Right renal pelvis (tissue), 4 donors: ENCODE results near the gene ADRM1. TPM values are rescaled to one million over a fixed set of nuclear protein-coding genes. Genes with fewer than 3 reads are reported as not detected.

Source experiments
- DNase-seq, 4 donors: peaks; one replicate each; pipeline ENCODE4 v3.0.0-alpha.2; 2013; ENCODE audit warnings: low read depth in 4 of 4, low spot score in 3 of 4, missing footprints in 1 of 4
- polyA plus RNA-seq, 4 donors: library from polyadenylated mRNA; unstranded; fragments of 120-200 nt; gene quantifications; one replicate each; pipeline ENCODE4 v1.2.1, GENCODE V29; 2013; ENCODE audit not compliant: insufficient read length in 4 of 4

Gene ADRM1, protein sequence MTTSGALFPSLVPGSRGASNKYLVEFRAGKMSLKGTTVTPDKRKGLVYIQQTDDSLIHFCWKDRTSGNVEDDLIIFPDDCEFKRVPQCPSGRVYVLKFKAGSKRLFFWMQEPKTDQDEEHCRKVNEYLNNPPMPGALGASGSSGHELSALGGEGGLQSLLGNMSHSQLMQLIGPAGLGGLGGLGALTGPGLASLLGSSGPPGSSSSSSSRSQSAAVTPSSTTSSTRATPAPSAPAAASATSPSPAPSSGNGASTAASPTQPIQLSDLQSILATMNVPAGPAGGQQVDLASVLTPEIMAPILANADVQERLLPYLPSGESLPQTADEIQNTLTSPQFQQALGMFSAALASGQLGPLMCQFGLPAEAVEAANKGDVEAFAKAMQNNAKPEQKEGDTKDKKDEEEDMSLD
- 10 to 100 TPM; 47.3 to 68.7 (median 48.4) TPM for polyA plus RNA-seq

DNA sequence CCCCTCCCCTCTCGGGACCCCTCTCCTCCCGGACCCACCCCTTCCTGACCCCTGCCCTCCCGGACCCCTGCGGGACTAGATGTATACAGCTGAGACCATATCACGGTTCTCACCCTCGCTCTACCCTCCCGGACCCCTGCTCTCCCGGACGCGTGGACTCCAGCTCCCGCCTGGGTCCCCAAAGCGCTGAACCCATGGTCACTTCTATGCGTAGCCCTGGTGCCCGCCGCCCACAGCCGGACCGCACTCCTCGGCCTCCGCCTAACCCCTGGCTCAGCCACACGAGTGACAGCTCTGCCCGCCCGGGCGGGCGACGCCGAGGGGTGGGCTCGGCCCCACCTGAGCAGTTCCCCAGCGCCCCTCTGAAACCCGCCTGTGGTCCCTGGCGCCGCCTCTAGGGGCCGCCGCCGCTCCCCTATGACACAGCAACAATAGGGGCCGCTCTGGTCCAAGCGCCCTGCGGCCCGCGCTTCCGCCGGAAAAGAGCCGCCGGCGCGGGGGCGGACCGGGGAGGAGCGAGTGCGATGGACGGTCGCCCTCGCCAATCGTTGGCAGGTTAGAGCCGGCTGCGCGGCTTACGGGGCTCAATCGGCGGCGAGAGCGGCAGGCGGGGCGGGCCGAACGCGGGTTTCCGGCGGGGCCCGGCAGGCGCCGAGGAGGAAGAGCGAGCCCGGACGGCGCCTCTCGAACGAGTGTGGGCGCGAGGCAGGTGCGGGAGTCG is at the start of gene ADRM1:
Gene ADRM1, plus strand, starts transcription at position 657 of the 721 bp plus-strand sequence. CDS start 572 bp downstream, outside the sequence.
- peak; percentile 92 to 94 (median 94) for DNase-seq

DNA sequence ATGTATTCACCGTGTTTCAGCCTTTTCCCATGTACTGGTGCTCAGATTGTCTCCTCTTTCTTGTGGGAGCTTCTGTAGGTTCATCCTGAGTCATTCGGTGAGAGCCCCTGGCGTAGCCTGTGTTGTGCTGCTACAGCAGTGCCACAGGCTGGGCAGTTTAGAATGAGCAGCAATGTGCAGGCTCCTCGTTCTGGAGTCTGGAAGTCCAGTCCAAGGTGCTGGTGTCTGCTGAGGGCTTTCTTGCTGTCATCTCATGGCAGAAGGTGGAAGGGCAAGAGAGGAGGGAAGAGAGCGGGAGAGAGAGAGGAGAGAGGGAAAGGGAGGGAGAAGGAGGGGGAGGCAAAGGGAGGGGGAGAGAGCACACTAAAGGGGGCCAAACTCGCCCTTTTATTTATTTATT is 49.4 kb upstream of the ADRM1 start:
- DNase-seq = no peak

DNA sequence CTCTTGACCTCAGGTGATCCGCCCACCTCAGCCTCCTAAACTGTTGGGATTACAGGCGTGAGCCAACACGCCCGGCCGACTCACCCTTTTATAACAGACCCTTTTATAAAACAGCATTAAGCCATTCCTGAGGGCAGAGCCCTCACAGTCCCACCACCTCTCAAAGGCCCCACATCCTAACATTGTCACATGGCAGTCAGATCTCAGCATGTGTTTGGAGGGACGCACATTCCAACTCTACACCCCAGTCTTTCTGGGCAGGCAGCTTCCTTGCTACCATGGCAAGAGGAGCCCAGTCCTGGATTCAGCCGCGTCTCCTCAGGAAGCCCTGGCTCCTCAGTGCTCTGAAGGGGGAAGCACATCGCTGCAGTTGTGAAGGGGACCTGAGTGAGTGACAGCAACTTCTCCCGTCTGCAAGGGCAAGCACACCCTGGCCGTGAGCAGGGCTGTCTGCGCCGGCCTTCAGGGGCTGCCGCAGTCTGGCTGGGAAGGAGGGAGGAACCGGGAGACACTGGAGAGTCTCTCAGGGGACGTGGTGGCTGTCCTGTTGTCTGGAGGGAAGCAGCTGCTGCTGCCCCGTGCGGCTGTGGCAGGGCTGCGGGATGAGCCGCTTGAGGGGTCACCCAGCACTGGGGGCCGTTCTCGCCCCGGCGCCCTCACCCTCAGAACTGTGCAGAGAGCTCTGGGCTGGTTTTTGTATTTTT is 48.6 kb upstream of the ADRM1 start:
- DNase-seq = no peak

- no peak for DNase-seq
These were observed 46.8 kb upstream of the ADRM1 start for GRCh38 chr20:62255976-62256375.

DNA sequence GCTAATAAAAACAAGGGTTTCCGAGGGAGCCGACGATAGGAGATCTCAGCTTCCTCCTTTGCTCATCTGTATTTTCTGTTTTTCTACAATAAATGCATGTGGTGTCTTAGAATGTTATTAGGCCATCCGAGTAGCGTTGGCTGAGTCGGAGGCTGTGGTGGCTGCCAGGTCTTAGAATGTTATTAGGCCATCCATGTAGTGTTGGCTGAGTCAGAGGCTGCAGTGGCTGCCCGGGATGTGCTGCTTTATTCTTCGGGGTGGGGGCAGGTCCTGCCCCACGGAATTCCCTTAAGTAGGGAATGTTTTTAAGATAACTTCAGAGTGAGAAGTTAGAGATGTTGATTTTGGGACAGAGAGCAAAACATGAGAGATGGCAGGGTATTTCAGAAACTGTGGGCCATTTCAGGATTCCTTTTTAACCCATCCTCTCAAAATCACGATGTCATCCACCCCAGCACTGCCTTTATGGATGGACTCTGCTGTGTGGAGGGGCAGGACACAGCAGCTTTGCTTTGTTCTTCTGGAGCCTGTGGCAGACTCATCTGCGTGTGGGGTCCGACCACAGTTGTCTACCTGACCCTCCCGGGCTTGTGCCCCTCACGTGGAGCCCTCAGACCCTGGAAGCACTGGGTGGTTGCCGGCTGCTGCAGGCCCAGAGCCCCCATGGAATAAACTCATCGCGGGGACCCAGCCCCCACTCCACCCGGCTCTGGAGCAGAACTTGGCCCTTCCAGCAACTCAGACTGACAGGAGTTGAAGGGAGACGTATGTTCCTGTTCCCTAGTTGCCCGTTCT is 44.1 kb upstream of the ADRM1 start:
- no peak for DNase-seq

GRCh38 chr20:62259294-62259565 is 43.6 kb upstream of the ADRM1 start:
- DNase-seq = no peak

DNA sequence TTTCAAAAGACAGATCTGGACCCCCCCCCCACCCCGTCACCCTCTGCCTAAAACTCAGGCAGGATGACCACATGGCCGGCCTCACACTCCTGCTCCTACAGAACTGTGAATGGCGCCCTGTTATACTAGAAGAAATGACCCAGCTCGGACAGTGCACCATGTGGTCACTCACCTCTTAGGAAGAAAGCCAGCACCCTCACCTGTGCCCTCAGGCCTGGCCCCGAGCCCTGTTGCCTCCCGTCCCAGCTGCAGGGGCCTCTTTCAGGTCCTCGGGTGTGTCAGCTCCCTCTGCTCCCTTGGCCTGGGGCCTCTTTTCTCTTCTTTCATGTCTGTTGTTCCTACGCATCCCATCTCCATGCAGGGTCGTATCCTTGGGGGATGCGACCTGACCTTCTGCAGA is 40.7 kb upstream of the ADRM1 start:
- no peak for DNase-seq

DNA sequence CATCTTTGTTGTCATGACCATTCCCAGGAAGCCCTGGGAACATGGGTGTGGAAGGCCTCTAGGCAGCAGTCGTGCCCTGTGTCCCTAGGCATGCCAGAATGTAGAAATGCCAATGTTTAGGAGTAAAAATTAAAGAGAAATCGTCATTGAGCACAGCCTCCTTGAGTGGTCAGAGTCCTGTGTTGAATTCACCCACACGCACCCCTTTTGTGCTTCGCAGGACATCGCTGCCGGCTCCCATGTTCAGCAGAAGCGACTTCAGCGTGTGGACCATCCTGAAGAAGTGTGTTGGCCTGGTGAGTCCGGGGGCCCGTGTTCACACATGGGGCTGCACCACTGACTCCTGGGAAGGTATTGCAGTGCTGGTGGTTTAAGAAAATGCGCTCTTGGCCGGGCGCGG is 39.4 kb upstream of the ADRM1 start:
- DNase-seq = no peak

GRCh38 chr20:62265365-62265764 is 37.4 kb upstream of the ADRM1 start:
- DNase-seq = no peak

DNA sequence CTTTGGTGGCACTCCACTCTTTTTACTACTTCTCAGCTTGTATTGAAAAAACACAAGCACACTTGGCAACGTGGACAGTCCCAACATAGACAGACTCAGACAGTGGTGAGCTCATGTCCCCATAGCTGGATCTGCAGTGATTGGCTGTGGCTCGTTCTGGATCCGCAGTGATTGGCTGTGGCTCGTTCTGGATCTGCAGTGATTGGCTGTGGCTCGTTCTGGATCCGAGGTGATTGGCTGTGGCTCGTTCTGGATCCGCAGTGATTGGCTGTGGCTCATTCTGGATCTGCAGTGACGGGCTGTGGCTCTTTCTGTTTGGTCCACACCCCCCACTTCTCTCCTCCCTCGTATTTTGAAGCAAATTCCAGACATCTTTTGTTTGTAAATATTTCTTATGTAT is 36.5 kb upstream of the ADRM1 start:
- DNase-seq = no peak

DNA sequence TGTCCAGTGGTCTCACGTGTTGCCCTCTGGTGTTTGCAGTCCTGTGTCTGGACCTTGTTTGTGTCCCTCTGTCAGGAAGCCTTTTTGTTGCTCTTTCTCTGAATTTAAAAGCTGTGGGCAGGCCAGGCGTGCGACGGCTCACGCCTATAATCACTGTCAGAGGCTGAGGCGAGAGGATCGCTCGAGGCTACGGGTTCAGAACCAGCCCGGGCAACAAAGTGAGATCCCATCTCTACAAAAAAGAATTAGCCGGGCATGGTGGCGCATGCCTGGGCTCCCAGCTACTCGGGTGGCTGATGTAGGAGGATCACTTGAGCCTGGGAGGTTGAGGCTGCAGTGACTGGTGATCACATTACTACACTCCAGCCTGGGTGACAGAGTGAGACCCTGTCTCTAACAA is 35.9 kb upstream of the ADRM1 start:
- DNase-seq = no peak

- DNase-seq = no peak
These were observed 35.3 kb upstream of the ADRM1 start for GRCh38 chr20:62267543-62267942.

- no peak for DNase-seq
These were observed 34.4 kb upstream of the ADRM1 start for GRCh38 chr20:62268228-62268900.

GRCh38 chr20:62269378-62269777 is 33.4 kb upstream of the ADRM1 start:
- no peak for DNase-seq

DNA sequence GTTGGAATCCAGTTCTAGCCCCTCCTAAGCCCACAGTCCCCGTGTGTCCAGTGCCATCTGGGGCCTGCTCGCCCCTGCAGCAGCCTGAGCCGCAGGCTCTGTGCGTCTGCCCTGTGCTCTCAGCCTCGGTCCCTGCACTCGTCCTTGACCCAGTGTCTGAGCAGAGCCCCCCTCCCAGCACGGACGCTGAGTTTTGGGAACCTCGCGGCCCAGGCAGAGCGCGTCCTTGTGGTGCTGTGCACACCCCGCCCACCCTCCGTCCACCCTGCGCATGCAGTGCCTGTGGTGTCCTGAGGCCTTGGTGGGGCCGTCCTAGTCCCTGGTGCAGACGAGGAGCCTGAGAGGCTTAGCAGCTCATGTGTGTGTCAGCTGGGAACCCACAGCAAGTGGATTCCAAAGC is 32.9 kb upstream of the ADRM1 start:
- no peak for DNase-seq

DNA sequence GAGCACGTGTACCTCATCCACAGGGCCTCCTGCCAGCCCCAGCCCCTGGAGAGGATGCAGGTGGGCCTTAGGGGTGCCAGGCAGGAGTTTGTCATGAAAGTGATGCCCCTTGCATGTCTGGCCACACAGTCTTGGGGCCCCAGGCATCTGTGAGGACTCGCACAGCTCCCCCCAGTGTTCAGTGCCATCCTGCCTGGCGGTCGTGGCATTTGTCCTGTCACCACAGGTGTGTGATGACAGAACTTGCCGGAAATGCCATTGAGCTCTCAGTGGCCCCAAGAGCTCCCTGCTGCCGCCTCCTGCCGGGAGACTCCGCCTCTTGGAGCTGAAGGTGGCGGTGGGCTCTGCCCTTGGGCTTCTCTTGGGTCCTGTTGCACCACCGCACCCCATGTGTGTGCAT is 30.6 kb upstream of the ADRM1 start:
- DNase-seq = no peak

GRCh38 chr20:62273416-62273815 is 29.4 kb upstream of the ADRM1 start:
- no peak for DNase-seq

DNA sequence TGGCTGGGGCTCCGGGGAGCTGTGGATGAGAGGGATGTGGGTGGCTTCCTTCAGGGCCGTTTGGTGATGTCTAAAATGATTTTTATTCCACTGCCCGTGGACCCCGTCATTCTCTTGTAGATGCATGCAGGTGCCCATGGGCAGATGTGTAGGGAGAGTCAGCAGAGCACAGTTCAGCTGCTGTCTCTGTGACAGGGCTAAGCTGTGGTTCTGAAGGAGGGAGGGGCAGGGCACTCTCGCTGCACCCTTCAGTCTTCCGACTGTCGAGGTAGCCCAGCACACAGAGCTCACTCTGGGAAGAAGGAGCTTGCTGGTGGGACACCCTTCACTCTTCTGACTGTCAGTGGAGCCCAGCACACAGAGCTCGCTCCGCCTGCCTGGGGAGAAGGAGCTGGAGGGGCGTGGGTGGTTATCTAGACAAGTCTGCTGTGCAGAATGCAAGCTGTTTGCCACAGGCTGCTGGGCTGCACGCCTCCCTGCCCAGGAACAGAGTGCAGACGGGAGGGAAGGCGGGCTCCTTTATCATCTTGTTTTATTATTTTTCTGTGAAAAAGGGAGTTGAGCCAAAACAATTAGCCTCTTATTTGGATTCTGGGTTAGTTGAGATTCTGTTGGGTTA is 28.4 kb upstream of the ADRM1 start:
- no peak for DNase-seq

DNA sequence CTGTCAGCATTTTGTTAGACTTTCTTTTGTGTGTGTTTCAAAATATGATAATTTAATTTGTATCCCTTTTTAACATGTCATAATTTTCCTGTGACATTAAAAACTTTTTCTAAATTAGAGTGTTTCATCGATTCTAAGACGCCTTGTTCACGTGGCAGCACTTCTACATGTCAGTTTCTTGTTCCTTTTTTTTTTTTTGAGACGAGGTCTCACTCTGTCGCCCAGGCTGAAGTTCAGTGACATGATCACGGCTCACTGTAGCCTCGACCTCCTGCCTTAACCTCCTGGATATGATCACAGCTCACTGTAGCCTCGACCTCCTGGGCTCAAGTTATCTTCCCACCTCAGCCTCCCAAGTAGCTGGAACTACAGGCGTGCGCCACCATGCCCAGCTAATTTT is 27.6 kb upstream of the ADRM1 start:
- DNase-seq = no peak

DNA sequence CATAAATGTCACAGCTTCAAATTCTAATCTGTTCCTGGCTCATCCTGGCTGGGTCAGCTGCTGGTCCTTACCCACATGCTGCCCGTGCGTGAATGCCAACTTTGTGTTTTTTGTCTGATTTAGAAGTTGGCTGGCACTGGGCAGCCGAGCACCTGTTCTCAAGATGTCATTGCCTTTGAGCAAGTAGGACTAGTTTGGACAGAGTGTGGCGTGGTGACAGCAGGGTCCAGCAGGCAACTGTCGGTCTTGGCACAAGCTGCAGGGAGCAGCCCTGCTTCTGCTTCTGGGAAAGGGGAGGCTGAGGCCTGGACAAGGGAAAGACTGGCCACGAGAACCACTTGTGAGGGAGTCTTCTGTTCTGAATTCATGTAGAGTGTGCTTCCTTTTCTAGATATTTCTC is 26.4 kb upstream of the ADRM1 start:
- no peak for DNase-seq
